ENCODE measurements around the gene CRTAC1.

Gene CRTAC1

GRCh38 chr10:97894092-97894491, 136.3 kb downstream of the CRTAC1 start:
- DNase-seq, result no peak

GRCh38 chr10:97892939-97893338, 137.5 kb downstream of the CRTAC1 start:
- DNase-seq, result no peak

- no peak for DNase-seq
Measured at GRCh38 chr10:97892506-97892905, 137.9 kb downstream of the CRTAC1 start.

GRCh38 chr10:97891497-97892167, 138.8 kb downstream of the CRTAC1 start:
- DNase-seq, result no peak

GRCh38 chr10:97889461-97890265, 140.8 kb downstream of the CRTAC1 start:
- peak in 1 of 2 donors; percentile 16 for DNase-seq

- peak in 1 of 2 donors; percentile 25 for DNase-seq
Measured at GRCh38 chr10:97888641-97889262, 141.7 kb downstream of the CRTAC1 start.

- DNase-seq, result no peak
Measured at GRCh38 chr10:97888134-97888533, 142.3 kb downstream of the CRTAC1 start.

GRCh38 chr10:97887399-97887798, 143.0 kb downstream of the CRTAC1 start:
- DNase-seq, result no peak

- DNase-seq, result no peak
Measured at GRCh38 chr10:97886286-97886685, 144.1 kb downstream of the CRTAC1 start.

GRCh38 chr10:97883092-97883485, 147.3 kb downstream of the CRTAC1 start:
- no peak for DNase-seq

GRCh38 chr10:97882142-97883091, 148.0 kb downstream of the CRTAC1 start:
- DNase-seq, result peak in 1 of 2 donors; percentile 29

- DNase-seq, result no peak
Measured at GRCh38 chr10:97880109-97880508, 150.3 kb downstream of the CRTAC1 start.

- DNase-seq, result no peak
Measured at GRCh38 chr10:97879241-97879640, 151.2 kb downstream of the CRTAC1 start.

GRCh38 chr10:97876402-97876801, 154.0 kb downstream of the CRTAC1 start:
- no peak for DNase-seq

GRCh38 chr10:97875391-97875790, 155.0 kb downstream of the CRTAC1 start:
- DNase-seq, result no peak

- DNase-seq, result no peak
Measured at GRCh38 chr10:97874332-97874731, 156.1 kb downstream of the CRTAC1 start.

- no peak for DNase-seq
Measured at GRCh38 chr10:97873569-97873968, 156.9 kb downstream of the CRTAC1 start.

GRCh38 chr10:97870990-97871389, 159.4 kb downstream of the CRTAC1 start:
- DNase-seq, result no peak

GRCh38 chr10:97869091-97870042, 161.1 kb downstream of the CRTAC1 start:
- DNase-seq, result peak; percentile 80 to 83

GRCh38 chr10:97868134-97868685, 162.2 kb downstream of the CRTAC1 start:
- no peak for DNase-seq

GRCh38 chr10:97867220-97867800, 163.1 kb downstream of the CRTAC1 start:
- DNase-seq, result no peak
